PC-3 (cell line): ENCODE data around the gene ATOH8. TPM values are rescaled to one million over a fixed set of nuclear protein-coding genes. Genes with fewer than 3 reads are reported as not detected.

ENCODE experiments used
- ATAC-seq: fragments of 200-7000 bp; cut with Tn5 transposase; 2 replicates; pipeline ENCODE4 v1.9.1; 2020; ENCODE audit warnings: mild to moderate bottlenecking, moderate library complexity
- BruUV-seq: library from RNA; stranded (reverse); fragments of 400-500 nt; replicated peaks from 2 replicates; lab custom pipeline; 2021; lab: Mats Ljungman, UMichigan
- CTCF ChIA-PET: fragments of 300-600 bp; sonication (Branson Sonifier 250); formaldehyde crosslinking; loops from one replicate; lab custom pipeline; 2022; ENCODE audit warnings: antibody characterized with exemption; lab: Charles Lee
- POLR2A ChIA-PET: fragments of 300-600 bp; sonication (Branson Sonifier 250); formaldehyde crosslinking; loops from one replicate; lab custom pipeline; 2022; ENCODE audit warnings: antibody characterized with exemption; ENCODE audit not compliant: unreplicated experiment; lab: Charles Lee
- DNase-seq: peaks from one replicate; pipeline ENCODE4 v3.0.0-alpha.2; 2015
- H2AFZ ChIP-seq: fragments of 300-600 bp; sonication (generic); 2 replicates; pipeline ENCODE4 v1.6.0; 2016; ENCODE audit warnings: antibody characterized with exemption, low read length
- H3F3A ChIP-seq: fragments of 300-600 bp; sonication (generic); one replicate; pipeline ENCODE4 v1.6.0; 2017; ENCODE audit warnings: antibody characterized with exemption, low read length, control low read depth, mild to moderate bottlenecking; ENCODE audit not compliant: unreplicated experiment
- H3K27ac ChIP-seq: fragments of 300-600 bp; sonication (generic); 2 replicates; pipeline ENCODE4 v1.5.1; 2016; ENCODE audit warnings: mild to moderate bottlenecking, low read length
- H3K27me3 ChIP-seq: fragments of 300-600 bp; sonication (generic); 2 replicates; pipeline ENCODE4 v1.6.1; 2016; ENCODE audit warnings: low read length, mixed read lengths
- H3K36me3 ChIP-seq: fragments of 300-600 bp; sonication (generic); 2 replicates; pipeline ENCODE4 v1.6.1; 2016; ENCODE audit warnings: low read depth, mixed run types, low read length, mixed read lengths
- H3K4me1 ChIP-seq: fragments of 300-600 bp; sonication (generic); 2 replicates; pipeline ENCODE4 v1.5.1; 2016; ENCODE audit warnings: low read length; ENCODE audit not compliant: insufficient read depth
- H3K4me2 ChIP-seq: fragments of 300-600 bp; sonication (generic); 2 replicates; pipeline ENCODE4 v1.6.0; 2016; ENCODE audit warnings: low read length
- H3K4me3 ChIP-seq: fragments of 300-600 bp; sonication (generic); 2 replicates; pipeline ENCODE4 v1.5.1; 2016; ENCODE audit warnings: mild to moderate bottlenecking, low read length, mixed read lengths
- H3K79me2 ChIP-seq: fragments of 300-600 bp; sonication (generic); 2 replicates; pipeline ENCODE4 v1.6.1; 2017; ENCODE audit warnings: low read length, mixed read lengths
- H3K9ac ChIP-seq: fragments of 300-600 bp; sonication (generic); 2 replicates; pipeline ENCODE4 v1.6.0; 2016; ENCODE audit warnings: mild to moderate bottlenecking, low read length
- H3K9me2 ChIP-seq: fragments of 300-600 bp; sonication (generic); replicated peaks from 2 replicates; pipeline ENCODE4 v1.6.1; 2016; ENCODE audit warnings: mixed run types, low read length, mixed read lengths
- H3K9me3 ChIP-seq: fragments of 300-600 bp; sonication (generic); 2 replicates; pipeline ENCODE4 v1.6.1; 2016; ENCODE audit warnings: low read length, mixed read lengths
- H4K20me1 ChIP-seq: fragments of 300-600 bp; sonication (generic); 2 replicates; pipeline ENCODE4 v1.6.1; 2016; ENCODE audit warnings: low read length, mixed read lengths
- EZH2 ChIP-seq: fragments of 300-600 bp; sonication (generic); IDR thresholded peaks from one replicate; pipeline ENCODE4 v1.6.1; 2017; ENCODE audit warnings: antibody characterized with exemption, mild to moderate bottlenecking, low read length; ENCODE audit not compliant: unreplicated experiment
- EZH2phosphoT487 ChIP-seq: fragments of 300-600 bp; sonication (generic); IDR thresholded peaks from 2 replicates; pipeline ENCODE4 v1.6.1; 2018; ENCODE audit warnings: mild to moderate bottlenecking, antibody characterized with exemption, low read length, borderline replicate concordance
- intact Hi-C: fragments of 100-400 bp; cut with micrococcal nuclease; formaldehyde crosslinking; loops from 2 replicates; pipeline ENCODE4 v1.9.0; 2023
- total RNA-seq: library from RNA; depleted of rRNA; stranded (reverse); fragments of >200 nt; gene quantifications from 2 replicates; pipeline ENCODE4 v1.2.3, GENCODE V29; 2014
- TF ChIP-seq, protein P1 (sequence below): fragments of 300-600 bp; sonication (generic); conservative IDR thresholded peaks from 2 replicates; pipeline ENCODE4 v1.5.1; 2017; ENCODE audit warnings: antibody characterized with exemption, low read depth, mild to moderate bottlenecking, low read length

The ATOH8 gene
- total RNA-seq, 1 experiment from 2014 or later, result 0.04 TPM

DNA sequence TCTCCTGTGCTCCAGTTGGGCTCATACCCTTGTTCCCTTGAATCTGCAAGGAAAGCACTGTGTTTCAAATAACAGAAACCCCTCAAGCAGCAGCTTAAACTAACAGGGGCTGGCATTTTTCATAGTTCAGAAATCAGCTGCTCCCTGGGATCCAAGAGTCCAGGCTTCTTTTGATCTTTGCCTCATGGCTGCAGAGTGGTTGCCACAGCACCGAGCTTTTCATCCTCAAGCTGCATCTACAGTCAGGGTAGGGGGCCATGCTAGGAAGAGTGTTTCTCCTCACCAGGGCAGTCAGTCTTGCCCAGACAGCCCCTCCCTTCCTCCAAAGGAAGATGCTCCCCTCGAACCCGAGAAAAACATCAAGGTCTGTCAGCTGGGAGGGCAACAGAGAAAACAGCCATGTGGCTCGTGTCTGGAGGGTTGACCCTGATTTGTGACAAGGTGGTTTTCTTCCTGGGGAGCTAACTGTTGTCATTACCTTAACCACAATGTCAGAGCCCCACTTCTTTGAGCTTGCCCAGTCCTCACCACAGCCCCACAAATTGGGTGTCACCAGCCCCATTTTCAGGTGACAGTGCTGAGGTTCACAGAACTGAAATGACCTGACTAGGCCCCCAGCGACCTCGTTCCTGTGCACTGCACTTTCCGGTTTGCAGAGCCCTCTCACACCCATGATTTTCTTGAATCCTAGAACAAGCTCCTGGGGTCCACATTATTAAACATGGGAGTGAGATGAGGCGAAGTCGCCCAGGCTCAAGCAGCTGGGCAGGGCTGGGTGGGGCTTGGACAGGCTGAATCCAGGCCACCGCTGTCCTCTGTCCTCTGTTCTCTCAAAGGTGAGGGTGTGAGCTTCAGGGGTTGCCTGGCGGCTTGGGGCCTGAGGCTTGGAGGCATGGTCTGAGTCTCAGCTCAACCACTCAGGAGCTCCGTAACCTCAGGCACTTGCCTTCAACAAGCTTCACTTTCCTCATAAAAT is 21.9 kb downstream of the ATOH8 start:
- no peaks in the 10 kb centered on the region for H3K9me2 ChIP-seq
- POLR2A ChIA-PET, result no interaction called here
- H4K20me1 ChIP-seq, result no peaks in the 10 kb centered on the region
- no TSS peak for BruUV-seq
- ATAC-seq (no peak), DNase-seq (no peak)
- H3K9ac ChIP-seq, result no peak overlapping the region
- H3K4me1 ChIP-seq, result peaks cover 18% of the 10 kb centered on the region
- TF ChIP-seq, protein P1, sequence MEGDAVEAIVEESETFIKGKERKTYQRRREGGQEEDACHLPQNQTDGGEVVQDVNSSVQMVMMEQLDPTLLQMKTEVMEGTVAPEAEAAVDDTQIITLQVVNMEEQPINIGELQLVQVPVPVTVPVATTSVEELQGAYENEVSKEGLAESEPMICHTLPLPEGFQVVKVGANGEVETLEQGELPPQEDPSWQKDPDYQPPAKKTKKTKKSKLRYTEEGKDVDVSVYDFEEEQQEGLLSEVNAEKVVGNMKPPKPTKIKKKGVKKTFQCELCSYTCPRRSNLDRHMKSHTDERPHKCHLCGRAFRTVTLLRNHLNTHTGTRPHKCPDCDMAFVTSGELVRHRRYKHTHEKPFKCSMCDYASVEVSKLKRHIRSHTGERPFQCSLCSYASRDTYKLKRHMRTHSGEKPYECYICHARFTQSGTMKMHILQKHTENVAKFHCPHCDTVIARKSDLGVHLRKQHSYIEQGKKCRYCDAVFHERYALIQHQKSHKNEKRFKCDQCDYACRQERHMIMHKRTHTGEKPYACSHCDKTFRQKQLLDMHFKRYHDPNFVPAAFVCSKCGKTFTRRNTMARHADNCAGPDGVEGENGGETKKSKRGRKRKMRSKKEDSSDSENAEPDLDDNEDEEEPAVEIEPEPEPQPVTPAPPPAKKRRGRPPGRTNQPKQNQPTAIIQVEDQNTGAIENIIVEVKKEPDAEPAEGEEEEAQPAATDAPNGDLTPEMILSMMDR, result no peak
- TF ChIP-seq EZH2 (no peak), EZH2phosphoT487 (no peak)
- H3K79me2 ChIP-seq, result no peaks in the 10 kb centered on the region
- H3K27ac ChIP-seq, result no peak overlapping the region
- H3K4me3 ChIP-seq, result no peak overlapping the region
- H2AFZ ChIP-seq, result no peak overlapping the region
- no peaks in the 10 kb centered on the region for H3K27me3 ChIP-seq
- CTCF ChIA-PET, result no interaction called here
- H3K9me3 ChIP-seq, result no peaks in the 10 kb centered on the region
- intact Hi-C loops, result no loop called here
- no peaks in the 10 kb centered on the region for H3K36me3 ChIP-seq
- H3F3A ChIP-seq, result no peaks in the 10 kb centered on the region
- H3K4me2 ChIP-seq, result no peak overlapping the region

DNA sequence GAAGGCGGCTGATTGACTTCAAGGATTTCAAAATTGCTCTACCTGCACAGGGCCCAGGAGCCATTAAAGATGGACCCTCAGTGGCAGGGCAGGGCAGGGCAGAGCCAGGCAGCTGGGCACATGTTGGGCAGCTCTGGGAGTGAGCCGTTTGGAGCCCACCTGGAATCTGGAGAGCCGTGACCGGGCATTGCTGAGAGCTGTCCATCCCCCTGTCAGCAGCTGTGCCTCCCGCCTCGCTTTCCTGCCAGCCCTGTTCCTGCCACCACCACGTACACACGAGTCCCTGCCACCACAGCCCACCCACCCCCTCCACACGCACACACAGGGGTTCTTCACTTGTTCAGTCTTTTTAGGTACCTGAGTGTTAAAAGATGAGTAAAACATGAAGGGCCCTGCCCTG is 22.9 kb downstream of the ATOH8 start:
- peaks cover 14% of the 10 kb centered on the region for H3K4me1 ChIP-seq
- H2AFZ ChIP-seq, result no peak overlapping the region
- H3K79me2 ChIP-seq, result no peaks in the 10 kb centered on the region
- no peak overlapping the region for H3K4me2 ChIP-seq
- no peak overlapping the region for H3K27ac ChIP-seq
- H4K20me1 ChIP-seq, result no peaks in the 10 kb centered on the region
- ChIA-PET CTCF (no interaction called here), POLR2A (no interaction called here)
- intact Hi-C loops, result no loop called here
- H3K9me3 ChIP-seq, result no peaks in the 10 kb centered on the region
- no peak overlapping the region for H3K4me3 ChIP-seq
- TF ChIP-seq, protein P1, result no peak
- TF ChIP-seq EZH2, result no peak
- no peak for TF ChIP-seq EZH2phosphoT487
- H3K36me3 ChIP-seq, result no peaks in the 10 kb centered on the region
- ATAC-seq, result no peak
- no peaks in the 10 kb centered on the region for H3K27me3 ChIP-seq
- H3F3A ChIP-seq, result no peaks in the 10 kb centered on the region
- no TSS peak for BruUV-seq
- no peaks in the 10 kb centered on the region for H3K9me2 ChIP-seq
- H3K9ac ChIP-seq, result no peak overlapping the region
- DNase-seq, result no peak

DNA sequence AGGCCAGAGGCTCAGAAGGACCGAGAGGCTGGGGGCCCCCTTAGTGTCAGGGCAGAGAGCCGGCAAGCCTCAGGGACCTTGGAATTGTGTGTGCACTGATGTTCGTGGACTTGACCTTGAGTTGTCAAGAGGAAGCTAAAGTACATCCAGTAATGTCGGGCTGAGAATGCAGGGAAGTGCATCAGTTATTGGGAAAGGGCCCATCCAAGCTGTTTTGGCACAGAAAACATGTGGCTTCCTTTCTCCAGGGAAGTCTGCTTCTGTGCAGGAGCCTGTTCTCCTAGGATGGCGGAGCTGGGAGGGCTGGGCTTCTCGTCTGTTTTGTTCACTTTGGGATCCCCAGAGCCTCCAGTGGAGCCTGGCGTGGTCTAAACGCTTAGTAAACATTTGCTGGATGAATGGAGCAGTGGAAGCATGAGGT is 23.7 kb downstream of the ATOH8 start:
- Histone ChIP-seq H3K4me3 (no peak overlapping the region), H4K20me1 (no peaks in the 10 kb centered on the region), H3K27ac (no peak overlapping the region), H3K36me3 (no peaks in the 10 kb centered on the region), H3K9me2 (no peaks in the 10 kb centered on the region), H3K9ac (no peak overlapping the region), H3F3A (no peaks in the 10 kb centered on the region), H3K9me3 (no peaks in the 10 kb centered on the region), H3K27me3 (no peaks in the 10 kb centered on the region), H3K4me2 (no peak overlapping the region), H2AFZ (no peak overlapping the region), H3K4me1 (peaks cover 8% of the 10 kb centered on the region), H3K79me2 (no peaks in the 10 kb centered on the region)
- ChIA-PET CTCF (no interaction called here), POLR2A (no interaction called here)
- no TSS peak for BruUV-seq
- TF ChIP-seq EZH2, result no peak
- intact Hi-C loops, result no loop called here
- DNase-seq, result no peak
- no peak for ATAC-seq
